RWPE2 (cell line): ENCODE measurements around the gene SPRY4.
A peak's percentile ranks its signal among the peaks of the same experiment; 100 is the strongest.
"Not testable (repeated sequence)": the region's sequence is repeated elsewhere in the genome, so short reads cannot be mapped to it uniquely, and the experiment has no call there.

ENCODE experiments used
- ATAC-seq: fragments of 200-7000 bp; cut with Tn5 transposase; 3 replicates; pipeline ENCODE4 v1.9.1; 2021; ENCODE audit warnings: low read depth
- DNase-seq: peaks from one replicate; pipeline ENCODE4 v3.0.0-alpha.2; 2020; ENCODE audit warnings: low spot score
- H3K27ac ChIP-seq: fragments of 450-650 bp; 2 replicates; pipeline ENCODE4 v1.5.1; 2017; ENCODE audit warnings: mild to moderate bottlenecking; ENCODE audit not compliant: poor library complexity, severe bottlenecking
- H3K27me3 ChIP-seq: fragments of 250-450 bp; sonication (Bioruptor Pico); 2 replicates; pipeline ENCODE4 v1.5.1; 2021; ENCODE audit warnings: mild to moderate bottlenecking, moderate library complexity; ENCODE audit not compliant: insufficient read depth, poor library complexity, severe bottlenecking
- H3K36me3 ChIP-seq: fragments of 250-450 bp; sonication (Bioruptor Pico); 2 replicates; pipeline ENCODE4 v1.5.1; 2020; ENCODE audit warnings: low read depth, mild to moderate bottlenecking, moderate library complexity
- H3K4me1 ChIP-seq: fragments of 250-450 bp; sonication (Bioruptor Pico); 2 replicates; pipeline ENCODE4 v1.5.1; 2021; ENCODE audit warnings: mild to moderate bottlenecking, moderate library complexity; ENCODE audit not compliant: insufficient read depth, poor library complexity, severe bottlenecking
- H3K4me3 ChIP-seq: fragments of 250-450 bp; sonication (Bioruptor Pico); 2 replicates; pipeline ENCODE4 v1.5.1; 2021; ENCODE audit warnings: mild to moderate bottlenecking, moderate library complexity; ENCODE audit not compliant: severe bottlenecking
- H3K9me3 ChIP-seq: fragments of 250-450 bp; sonication (Bioruptor Pico); 2 replicates; pipeline ENCODE4 v1.5.1; 2021; ENCODE audit warnings: mild to moderate bottlenecking, moderate library complexity; ENCODE audit not compliant: severe bottlenecking
- TF ChIP-seq, protein P1 (sequence below): fragments of 450-650 bp; IDR thresholded peaks from one replicate; pipeline ENCODE4 v1.5.1; 2017; ENCODE audit warnings: mild to moderate bottlenecking, moderate library complexity; ENCODE audit not compliant: poor library complexity, severe bottlenecking

The SPRY4 gene

GRCh38 chr5:142339781-142340180 lies 15.0 kb upstream of the SPRY4 start:
- ATAC-seq (no peak), DNase-seq (no peak)
- no peak overlapping the region for H3K27ac ChIP-seq
- H3K4me3 ChIP-seq, result no peak overlapping the region
- H3K4me1 ChIP-seq, result peaks cover 4% of the 10 kb centered on the region
- peaks cover 17% of the 10 kb centered on the region for H3K36me3 ChIP-seq
- no peaks in the 10 kb centered on the region for H3K27me3 ChIP-seq
- TF ChIP-seq, protein P1, sequence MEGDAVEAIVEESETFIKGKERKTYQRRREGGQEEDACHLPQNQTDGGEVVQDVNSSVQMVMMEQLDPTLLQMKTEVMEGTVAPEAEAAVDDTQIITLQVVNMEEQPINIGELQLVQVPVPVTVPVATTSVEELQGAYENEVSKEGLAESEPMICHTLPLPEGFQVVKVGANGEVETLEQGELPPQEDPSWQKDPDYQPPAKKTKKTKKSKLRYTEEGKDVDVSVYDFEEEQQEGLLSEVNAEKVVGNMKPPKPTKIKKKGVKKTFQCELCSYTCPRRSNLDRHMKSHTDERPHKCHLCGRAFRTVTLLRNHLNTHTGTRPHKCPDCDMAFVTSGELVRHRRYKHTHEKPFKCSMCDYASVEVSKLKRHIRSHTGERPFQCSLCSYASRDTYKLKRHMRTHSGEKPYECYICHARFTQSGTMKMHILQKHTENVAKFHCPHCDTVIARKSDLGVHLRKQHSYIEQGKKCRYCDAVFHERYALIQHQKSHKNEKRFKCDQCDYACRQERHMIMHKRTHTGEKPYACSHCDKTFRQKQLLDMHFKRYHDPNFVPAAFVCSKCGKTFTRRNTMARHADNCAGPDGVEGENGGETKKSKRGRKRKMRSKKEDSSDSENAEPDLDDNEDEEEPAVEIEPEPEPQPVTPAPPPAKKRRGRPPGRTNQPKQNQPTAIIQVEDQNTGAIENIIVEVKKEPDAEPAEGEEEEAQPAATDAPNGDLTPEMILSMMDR, result no peak
- peaks cover 11% of the 10 kb centered on the region for H3K9me3 ChIP-seq

- no peak overlapping the region for H3K4me3 ChIP-seq
- no peaks in the 10 kb centered on the region for H3K4me1 ChIP-seq
- no peak for ATAC-seq
- no peaks in the 10 kb centered on the region for H3K27me3 ChIP-seq
- H3K27ac ChIP-seq, result no peak overlapping the region
- DNase-seq, result no peak
- no peaks in the 10 kb centered on the region for H3K9me3 ChIP-seq
- TF ChIP-seq, protein P1, result no peak
- H3K36me3 ChIP-seq, result peaks cover 13% of the 10 kb centered on the region
Measured at GRCh38 chr5:142334538-142334937, 9.7 kb upstream of the SPRY4 start.

GRCh38 chr5:142333749-142334148 lies 8.9 kb upstream of the SPRY4 start:
- peak; percentile 6 for DNase-seq
- H3K27me3 ChIP-seq, H3K9me3 ChIP-seq, H3K36me3 ChIP-seq, H3K4me1 ChIP-seq, H3K27ac ChIP-seq, H3K4me3 ChIP-seq, ATAC-seq: not testable (repeated sequence)

- no peak overlapping the region for H3K27ac ChIP-seq
- ATAC-seq (no peak), DNase-seq (no peak)
- TF ChIP-seq, protein P1, result no peak
- no peaks in the 10 kb centered on the region for H3K36me3 ChIP-seq
- H3K27me3 ChIP-seq, result no peaks in the 10 kb centered on the region
- peaks cover 20% of the 10 kb centered on the region for H3K4me1 ChIP-seq
- H3K4me3 ChIP-seq, result no peak overlapping the region
- no peaks in the 10 kb centered on the region for H3K9me3 ChIP-seq
Measured at GRCh38 chr5:142330444-142330843, 5.6 kb upstream of the SPRY4 start.

DNA sequence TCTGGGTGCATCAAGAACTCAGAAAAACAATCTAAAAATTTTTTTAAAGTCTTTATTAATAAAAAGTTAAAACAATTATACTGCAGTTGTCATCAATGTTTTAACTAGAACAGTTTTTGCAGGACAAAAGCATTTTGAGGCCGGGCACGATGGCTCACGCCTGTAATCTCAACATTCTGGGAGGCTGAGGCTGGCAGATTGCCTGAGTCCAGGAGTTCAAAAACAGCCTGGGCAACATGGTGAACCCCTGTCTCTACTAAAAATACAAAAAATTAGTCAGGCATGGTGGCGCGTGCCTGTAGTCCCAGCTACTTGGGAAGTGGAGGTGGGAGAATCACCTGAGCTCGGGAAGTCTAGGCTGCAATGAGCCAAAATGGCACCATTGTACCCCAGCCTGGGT lies 5.2 kb upstream of the SPRY4 start:
- ATAC-seq (no peak), DNase-seq (peak; percentile 19)
- Histone ChIP-seq H3K27me3 (no peaks in the 10 kb centered on the region), H3K4me3 (no peak overlapping the region), H3K27ac (no peak overlapping the region), H3K9me3 (no peaks in the 10 kb centered on the region), H3K36me3 (no peaks in the 10 kb centered on the region), H3K4me1 (peaks cover 20% of the 10 kb centered on the region)
- TF ChIP-seq, protein P1, result no peak
